Gastrocnemius medialis (tissue), 4 donors: ENCODE measurements around the gene LPAR6.
"Not testable (repeated sequence)": the region's sequence is repeated elsewhere in the genome, so short reads cannot be mapped to it uniquely, and the experiment has no call there.

Source experiments
- CTCF ChIP-seq, 5 experiments: fragments of 450-650 bp in 3 of 5; fragments of 200-600 bp in 2 of 5; sonication (generic) in 2 of 5; IDR thresholded peaks in 4 of 5; conservative IDR thresholded peaks in 1 of 5; 1 replicate in 4 of 5; 2 replicates in 1 of 5; pipeline ENCODE4 v1.5.1; 2016 to 2019; ENCODE audit warnings: antibody characterized with exemption in 5 of 5, mild to moderate bottlenecking in 3 of 5, moderate library complexity in 3 of 5
- POLR2A ChIP-seq, 2 donors: fragments of 450-650 bp; IDR thresholded peaks; one replicate each; pipeline ENCODE4 v1.6.1; 2017; ENCODE audit warnings: antibody characterized with exemption in 2 of 2, mild to moderate bottlenecking in 2 of 2, moderate library complexity in 2 of 2

GRCh38 chr13:48426755-48427298 lies 13.9 kb upstream of the LPAR6 start:
- not testable (repeated sequence) for TF ChIP-seq CTCF (IDR thresholded peaks at IDR 0.05 in 4 of 5, conservative IDR thresholded peaks at IDR 0.05 in 1 of 5); POLR2A (IDR thresholded peaks at IDR 0.05)
